ENCODE results near the gene LMLN. TPM values are rescaled to one million over a fixed set of nuclear protein-coding genes. Genes with fewer than 3 reads are reported as not detected.

The LMLN gene
- polyA plus RNA-seq, 1 of the 3 experiments (the other 2 are of a cell fraction): 7.4 TPM

DNA sequence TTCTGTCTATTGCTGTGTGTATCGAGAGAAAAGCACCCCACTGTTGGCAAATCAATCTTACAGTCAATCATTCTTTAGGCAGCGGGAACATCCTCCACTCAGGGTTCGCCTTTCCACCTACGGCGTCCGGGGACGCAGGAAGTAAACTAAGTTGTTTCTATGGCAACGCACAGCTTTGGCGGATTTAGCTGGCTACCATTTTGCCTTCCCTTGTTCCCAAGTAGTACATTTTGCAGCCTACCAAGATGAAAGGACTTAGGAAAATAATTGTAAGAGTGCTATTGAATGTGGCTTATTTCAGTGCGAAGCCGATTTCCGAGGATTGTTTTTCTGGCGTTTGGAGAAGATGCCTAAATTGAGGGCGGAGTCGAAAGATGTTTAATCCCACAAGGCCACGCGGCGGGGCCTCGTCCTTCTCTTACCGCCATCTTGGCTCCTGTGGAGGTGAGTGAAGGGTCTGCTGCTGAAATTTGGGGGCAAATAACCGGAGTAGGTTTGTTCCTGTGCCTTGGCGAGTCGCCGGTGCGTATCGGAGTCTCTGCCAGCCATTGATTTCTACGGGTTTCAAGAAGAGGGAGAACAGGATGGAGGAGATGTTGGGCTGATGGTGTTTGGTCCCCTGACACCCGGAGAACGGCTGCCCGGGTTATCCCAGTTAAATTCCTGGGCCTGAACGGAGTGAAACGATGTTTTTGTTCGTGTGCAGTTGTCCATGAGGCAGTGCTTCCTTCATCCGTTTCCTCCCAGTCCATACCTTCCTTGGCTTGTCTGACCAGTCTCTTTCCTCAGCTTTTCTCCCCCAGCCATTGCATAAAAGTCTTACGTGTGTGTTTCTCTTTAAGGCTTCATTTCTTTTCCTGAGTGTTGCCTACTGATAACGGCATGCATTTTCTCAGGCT lies 10.0 kb upstream of the LMLN start, which contains the start of gene RPL35A (continued):
- TF ChIP-seq, protein P1, sequence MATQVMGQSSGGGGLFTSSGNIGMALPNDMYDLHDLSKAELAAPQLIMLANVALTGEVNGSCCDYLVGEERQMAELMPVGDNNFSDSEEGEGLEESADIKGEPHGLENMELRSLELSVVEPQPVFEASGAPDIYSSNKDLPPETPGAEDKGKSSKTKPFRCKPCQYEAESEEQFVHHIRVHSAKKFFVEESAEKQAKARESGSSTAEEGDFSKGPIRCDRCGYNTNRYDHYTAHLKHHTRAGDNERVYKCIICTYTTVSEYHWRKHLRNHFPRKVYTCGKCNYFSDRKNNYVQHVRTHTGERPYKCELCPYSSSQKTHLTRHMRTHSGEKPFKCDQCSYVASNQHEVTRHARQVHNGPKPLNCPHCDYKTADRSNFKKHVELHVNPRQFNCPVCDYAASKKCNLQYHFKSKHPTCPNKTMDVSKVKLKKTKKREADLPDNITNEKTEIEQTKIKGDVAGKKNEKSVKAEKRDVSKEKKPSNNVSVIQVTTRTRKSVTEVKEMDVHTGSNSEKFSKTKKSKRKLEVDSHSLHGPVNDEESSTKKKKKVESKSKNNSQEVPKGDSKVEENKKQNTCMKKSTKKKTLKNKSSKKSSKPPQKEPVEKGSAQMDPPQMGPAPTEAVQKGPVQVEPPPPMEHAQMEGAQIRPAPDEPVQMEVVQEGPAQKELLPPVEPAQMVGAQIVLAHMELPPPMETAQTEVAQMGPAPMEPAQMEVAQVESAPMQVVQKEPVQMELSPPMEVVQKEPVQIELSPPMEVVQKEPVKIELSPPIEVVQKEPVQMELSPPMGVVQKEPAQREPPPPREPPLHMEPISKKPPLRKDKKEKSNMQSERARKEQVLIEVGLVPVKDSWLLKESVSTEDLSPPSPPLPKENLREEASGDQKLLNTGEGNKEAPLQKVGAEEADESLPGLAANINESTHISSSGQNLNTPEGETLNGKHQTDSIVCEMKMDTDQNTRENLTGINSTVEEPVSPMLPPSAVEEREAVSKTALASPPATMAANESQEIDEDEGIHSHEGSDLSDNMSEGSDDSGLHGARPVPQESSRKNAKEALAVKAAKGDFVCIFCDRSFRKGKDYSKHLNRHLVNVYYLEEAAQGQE (IDR thresholded peaks at IDR 0.05; ENCODE audit: low read depth, low read length): no peak
- TF ChIP-seq, protein P2, sequence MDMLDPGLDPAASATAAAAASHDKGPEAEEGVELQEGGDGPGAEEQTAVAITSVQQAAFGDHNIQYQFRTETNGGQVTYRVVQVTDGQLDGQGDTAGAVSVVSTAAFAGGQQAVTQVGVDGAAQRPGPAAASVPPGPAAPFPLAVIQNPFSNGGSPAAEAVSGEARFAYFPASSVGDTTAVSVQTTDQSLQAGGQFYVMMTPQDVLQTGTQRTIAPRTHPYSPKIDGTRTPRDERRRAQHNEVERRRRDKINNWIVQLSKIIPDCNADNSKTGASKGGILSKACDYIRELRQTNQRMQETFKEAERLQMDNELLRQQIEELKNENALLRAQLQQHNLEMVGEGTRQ (IDR thresholded peaks at IDR 0.05; ENCODE audit: borderline replicate concordance, low read depth, low read length): no peak
- TF ChIP-seq NRF1 (IDR thresholded peaks at IDR 0.05; ENCODE audit: low read depth, low read length): no peak
- TF ChIP-seq RXRA (IDR thresholded peaks at IDR 0.05; ENCODE audit: borderline replicate concordance, low read depth): no peak
- peak; percentile 97 for TF ChIP-seq TAF1 (IDR thresholded peaks at IDR 0.05; ENCODE audit: borderline replicate concordance, low read depth, low read length)
- no peak for TF ChIP-seq EP300 (IDR thresholded peaks at IDR 0.05; ENCODE audit: borderline replicate concordance in 1 of 2, low read depth in 1 of 2, low read length in 1 of 2)
- TF ChIP-seq, protein P3, sequence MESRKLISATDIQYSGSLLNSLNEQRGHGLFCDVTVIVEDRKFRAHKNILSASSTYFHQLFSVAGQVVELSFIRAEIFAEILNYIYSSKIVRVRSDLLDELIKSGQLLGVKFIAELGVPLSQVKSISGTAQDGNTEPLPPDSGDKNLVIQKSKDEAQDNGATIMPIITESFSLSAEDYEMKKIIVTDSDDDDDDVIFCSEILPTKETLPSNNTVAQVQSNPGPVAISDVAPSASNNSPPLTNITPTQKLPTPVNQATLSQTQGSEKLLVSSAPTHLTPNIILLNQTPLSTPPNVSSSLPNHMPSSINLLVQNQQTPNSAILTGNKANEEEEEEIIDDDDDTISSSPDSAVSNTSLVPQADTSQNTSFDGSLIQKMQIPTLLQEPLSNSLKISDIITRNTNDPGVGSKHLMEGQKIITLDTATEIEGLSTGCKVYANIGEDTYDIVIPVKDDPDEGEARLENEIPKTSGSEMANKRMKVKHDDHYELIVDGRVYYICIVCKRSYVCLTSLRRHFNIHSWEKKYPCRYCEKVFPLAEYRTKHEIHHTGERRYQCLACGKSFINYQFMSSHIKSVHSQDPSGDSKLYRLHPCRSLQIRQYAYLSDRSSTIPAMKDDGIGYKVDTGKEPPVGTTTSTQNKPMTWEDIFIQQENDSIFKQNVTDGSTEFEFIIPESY (IDR thresholded peaks at IDR 0.05; ENCODE audit: borderline replicate concordance, low read depth): no peak
- no peak for TF ChIP-seq FOXM1 (IDR thresholded peaks at IDR 0.05; ENCODE audit: low read depth)
- peak; percentile 53; the same call in 1 of the 2 replicates for TF ChIP-seq ELF1 (IDR thresholded peaks at IDR 0.05)
- TF ChIP-seq, protein P4, sequence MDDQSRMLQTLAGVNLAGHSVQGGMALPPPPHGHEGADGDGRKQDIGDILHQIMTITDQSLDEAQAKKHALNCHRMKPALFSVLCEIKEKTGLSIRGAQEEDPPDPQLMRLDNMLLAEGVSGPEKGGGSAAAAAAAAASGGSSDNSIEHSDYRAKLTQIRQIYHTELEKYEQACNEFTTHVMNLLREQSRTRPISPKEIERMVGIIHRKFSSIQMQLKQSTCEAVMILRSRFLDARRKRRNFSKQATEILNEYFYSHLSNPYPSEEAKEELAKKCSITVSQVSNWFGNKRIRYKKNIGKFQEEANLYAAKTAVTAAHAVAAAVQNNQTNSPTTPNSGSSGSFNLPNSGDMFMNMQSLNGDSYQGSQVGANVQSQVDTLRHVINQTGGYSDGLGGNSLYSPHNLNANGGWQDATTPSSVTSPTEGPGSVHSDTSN (IDR thresholded peaks at IDR 0.05): peak; percentile 88
- TF ChIP-seq MXI1 (IDR thresholded peaks at IDR 0.05; ENCODE audit: low read depth, low read length): peak; percentile 91
- peak; percentile 89 for TF ChIP-seq GABPA (IDR thresholded peaks at IDR 0.05; ENCODE audit: low read depth)
- no peak for TF ChIP-seq JUND (IDR thresholded peaks at IDR 0.05)
- no peak; the same call in 1 of the 2 replicates for TF ChIP-seq TCF12 (IDR thresholded peaks at IDR 0.05)
- TF ChIP-seq, protein P5, sequence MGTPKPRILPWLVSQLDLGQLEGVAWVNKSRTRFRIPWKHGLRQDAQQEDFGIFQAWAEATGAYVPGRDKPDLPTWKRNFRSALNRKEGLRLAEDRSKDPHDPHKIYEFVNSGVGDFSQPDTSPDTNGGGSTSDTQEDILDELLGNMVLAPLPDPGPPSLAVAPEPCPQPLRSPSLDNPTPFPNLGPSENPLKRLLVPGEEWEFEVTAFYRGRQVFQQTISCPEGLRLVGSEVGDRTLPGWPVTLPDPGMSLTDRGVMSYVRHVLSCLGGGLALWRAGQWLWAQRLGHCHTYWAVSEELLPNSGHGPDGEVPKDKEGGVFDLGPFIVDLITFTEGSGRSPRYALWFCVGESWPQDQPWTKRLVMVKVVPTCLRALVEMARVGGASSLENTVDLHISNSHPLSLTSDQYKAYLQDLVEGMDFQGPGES (IDR thresholded peaks at IDR 0.05; ENCODE audit: low read depth, low read length): 0 out of 2 replicates have a peak, but pooled peaks have one; percentile 15
- TF ChIP-seq GATA2 (CRISPR knock-in tag; IDR thresholded peaks at IDR 0.05): no peak
- no peak for TF ChIP-seq EZH2phosphoT487 (IDR thresholded peaks at IDR 0.05; ENCODE audit: borderline replicate concordance, low read depth)
- TF ChIP-seq FOXJ3 (CRISPR knock-in tag; IDR thresholded peaks at IDR 0.05): no peak
- peak; percentile 24; the same call in 1 of the 2 replicates for TF ChIP-seq RCOR1 (IDR thresholded peaks at IDR 0.05; ENCODE audit: low read length)

Measured in SK-N-SH (cell line).